Mucosa of gallbladder (tissue), 1 donor: ENCODE measurements around the gene IFT22. TPM values are rescaled to one million over a fixed set of nuclear protein-coding genes. Genes with fewer than 3 reads are reported as not detected.
"Not testable (repeated sequence)": the region's sequence is repeated elsewhere in the genome, so short reads cannot be mapped to it uniquely, and the experiment has no call there.

Source experiments
- DNase-seq: peaks from one replicate; pipeline ENCODE4 v3.0.0-alpha.2; 2020; ENCODE audit warnings: low spot score
- total RNA-seq: library from RNA; stranded (reverse); gene quantifications from one replicate; pipeline ENCODE4 v1.2.1, GENCODE V29; 2021
- donor health status: DM: no; HTN: no; CAD: no.

Gene IFT22
- total RNA-seq, 1 donor from 2014 or later, result 36.5 TPM

- DNase-seq, result peak; percentile 29
Measured at GRCh38 chr7:101315336-101315735, 6.3 kb downstream of the IFT22 start.

DNA sequence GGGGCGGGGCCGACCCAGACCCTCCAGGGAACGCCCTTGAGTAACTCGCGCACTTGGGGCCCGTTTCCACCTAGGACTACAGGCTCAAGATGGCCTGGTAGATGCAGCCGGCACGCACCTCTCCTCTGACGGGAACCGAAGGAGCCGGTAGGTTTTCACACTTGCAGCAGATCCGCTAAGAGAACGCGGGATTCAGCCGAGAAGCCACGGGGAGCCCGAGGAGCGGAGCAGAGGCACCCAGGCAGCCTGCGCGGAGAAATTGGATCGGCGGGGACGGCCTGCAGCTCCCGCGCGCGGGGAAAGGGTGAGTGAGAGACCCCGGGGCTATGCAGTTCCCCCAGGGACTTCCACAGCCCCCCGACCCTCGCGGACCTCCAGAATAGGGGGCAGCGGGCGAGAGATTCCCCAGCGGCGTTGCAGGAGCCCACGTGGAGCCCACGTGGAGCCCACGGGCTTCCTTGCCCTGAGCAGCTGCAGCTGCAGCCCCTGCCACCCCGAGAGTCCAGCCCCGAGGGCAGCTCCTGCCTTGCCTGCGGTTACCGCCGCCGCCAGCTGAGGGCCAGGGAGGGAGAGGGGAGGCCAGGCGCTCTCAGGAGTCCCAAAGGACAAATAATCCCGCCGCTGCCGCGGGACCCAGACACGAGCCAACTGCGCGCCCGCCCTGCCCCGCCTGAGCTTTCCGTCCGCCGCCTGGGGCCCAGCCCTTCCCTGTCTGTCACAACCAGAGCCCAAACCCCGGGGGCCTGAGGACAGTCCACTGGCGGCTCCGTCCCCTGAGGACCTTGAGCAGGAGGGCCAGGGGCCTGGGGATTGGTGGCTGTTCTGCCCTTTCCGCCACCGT, 13.1 kb downstream of the IFT22 start:
- DNase-seq, result peak; percentile 29

- DNase-seq, result no peak
Measured at GRCh38 chr7:101306307-101306706, 15.3 kb downstream of the IFT22 start.

DNA sequence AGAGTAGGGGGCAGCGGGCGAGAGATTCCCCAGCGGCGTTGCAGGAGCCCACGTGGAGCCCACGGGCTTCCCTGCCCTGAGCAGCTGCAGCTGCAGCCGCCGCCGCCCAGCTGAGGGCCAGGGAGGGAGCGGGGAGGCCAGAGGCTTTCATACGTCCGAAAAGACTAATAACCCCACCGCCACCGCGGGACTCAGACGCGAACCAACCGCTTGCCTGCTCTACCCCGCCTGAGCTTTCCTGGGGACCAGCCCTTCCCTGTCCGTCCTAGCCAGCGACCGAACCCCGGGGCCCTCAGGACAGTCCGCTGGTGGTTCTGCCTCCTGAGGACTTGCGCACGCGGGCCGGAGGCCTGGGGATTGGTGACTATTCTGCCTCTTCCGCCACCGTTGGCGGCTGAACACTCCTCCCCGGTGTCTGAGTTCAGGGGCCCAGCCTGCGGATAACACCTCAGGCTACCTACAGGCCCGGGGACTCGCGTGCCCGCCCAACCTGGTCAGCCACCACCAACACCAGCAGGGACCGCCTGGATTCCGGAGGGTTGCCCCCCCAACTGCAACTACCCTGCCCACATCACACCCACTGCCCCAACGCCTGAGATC, 18.4 kb downstream of the IFT22 start:
- DNase-seq, result no peak

DNA sequence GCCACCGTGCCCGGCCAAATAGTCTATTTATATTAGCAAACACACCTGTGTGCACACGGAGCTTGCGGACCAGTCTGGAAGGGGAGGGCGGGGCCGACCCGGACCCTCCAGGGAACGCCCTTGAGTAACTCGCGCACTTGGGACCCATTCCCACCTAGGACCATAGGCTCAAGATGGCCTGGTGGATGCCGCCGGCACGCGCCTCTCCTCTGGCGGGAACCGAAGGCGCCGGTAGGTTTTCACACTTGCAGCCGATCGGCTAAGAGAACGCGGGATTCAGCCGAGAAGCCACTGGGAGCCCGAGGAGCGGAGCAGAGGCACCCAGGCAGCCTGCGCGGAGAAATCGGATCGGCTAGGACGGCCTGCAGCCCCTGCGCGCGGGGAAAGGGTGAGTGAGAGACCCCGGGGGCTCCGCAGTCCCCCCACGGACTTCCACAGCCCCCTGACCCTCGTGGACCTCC, 18.9 kb downstream of the IFT22 start:
- DNase-seq, result no peak

- DNase-seq, result no peak
Measured at GRCh38 chr7:101300465-101301376, 20.9 kb downstream of the IFT22 start.

- no peak for DNase-seq
Measured at GRCh38 chr7:101299511-101300464, 21.8 kb downstream of the IFT22 start.

DNA sequence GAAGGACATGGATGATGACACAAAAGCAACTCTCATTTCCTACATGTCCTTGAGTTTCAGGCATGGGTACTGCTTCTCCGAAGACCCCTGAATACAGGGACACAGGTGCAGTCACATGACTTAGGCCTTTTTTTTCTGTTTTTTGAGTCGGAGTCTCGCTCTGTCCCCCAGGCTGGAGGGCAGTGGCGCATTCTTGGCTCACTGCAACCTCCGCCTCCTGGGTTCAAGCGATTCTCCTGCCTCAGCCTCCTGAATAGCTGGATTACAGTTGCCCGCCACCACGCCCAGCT, 26.8 kb downstream of the IFT22 start:
- no peak for DNase-seq

DNA sequence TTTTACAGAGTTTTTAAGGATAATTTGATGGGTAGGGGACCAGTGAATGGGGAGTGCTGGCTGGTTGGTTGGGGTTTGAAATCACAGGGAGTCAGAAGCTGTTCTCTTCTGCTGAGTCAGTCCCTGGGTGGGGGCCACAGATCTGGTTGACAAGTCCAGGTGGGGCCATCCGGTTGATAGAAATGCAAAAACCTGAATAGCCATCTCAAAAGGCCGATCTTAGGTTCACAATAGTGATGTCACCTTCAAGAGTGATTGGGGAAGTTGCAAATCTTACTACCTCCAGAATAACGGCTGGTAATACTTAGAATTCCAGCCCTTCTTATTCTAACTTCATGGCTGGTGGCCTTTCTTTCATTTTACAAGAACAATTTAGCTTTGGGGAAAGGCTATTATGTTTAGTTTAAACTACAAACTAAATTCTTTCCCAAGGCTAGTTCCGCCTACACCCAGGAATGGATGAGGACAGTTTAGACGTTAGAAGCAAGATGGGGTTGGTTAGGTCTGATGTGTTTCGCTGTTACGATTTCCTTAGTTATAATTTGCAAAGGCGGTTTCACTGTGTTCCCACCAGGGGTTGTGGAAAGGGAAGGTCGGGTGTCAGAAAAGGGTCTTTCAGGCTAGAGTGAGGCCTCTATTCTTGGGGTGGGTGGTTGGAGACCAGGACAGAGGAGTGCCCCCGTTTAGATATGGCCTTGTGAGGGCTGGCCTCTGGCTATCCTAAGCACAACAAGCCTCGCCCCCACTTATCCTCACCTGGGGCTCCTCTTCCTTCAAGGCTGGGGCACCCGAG, 27.4 kb downstream of the IFT22 start:
- DNase-seq, result no peak

DNA sequence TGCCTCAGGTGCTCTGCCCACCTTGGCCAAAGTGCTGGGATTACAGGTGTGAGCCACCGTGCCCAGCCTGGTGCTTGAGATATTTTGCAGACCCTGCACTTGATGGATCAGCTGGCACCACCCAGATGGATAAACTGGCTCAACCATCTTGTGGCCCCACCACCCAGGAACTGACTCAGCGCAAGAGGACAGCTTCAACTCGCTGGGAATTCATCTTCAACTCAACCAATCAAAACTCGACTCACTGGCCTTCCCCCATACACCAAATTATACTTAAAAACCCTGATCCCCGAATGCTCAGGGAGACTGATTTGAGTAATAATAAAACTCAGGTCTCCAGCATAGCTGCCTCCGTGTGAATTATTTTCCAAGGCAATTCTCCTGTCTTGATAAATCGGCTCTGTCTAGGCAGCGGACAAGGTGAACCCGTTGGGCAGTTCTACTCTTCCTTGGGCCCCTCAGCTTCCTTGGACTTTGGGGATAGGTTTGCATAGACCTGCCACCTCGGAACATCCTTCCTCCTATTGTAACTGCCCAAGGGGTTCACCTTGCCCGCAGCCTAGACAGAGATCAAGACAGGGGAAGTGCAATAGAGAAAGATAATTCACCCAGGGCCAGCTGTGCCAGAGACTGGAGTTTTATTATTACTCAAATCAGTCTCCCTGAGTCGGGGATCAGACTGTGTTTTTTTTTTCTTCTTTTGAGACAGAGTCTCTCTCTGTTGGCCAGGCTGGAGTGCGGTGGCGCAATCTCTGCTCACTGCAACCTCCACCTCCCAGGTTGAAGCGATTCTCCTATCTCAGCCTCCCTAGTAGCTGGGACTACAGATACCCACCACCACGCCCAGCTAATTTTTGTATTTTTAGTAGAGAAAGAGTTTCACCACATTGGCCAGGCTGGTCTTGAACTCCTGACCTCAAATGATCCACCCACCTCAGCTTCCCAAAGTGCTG, 28.3 kb downstream of the IFT22 start:
- DNase-seq, result not testable (repeated sequence)

- not testable (repeated sequence) for DNase-seq
Measured at GRCh38 chr7:101292566-101292965, 29.0 kb downstream of the IFT22 start.

- peak; percentile 62 for DNase-seq
Measured at GRCh38 chr7:101290186-101291037, 31.2 kb downstream of the IFT22 start.

DNA sequence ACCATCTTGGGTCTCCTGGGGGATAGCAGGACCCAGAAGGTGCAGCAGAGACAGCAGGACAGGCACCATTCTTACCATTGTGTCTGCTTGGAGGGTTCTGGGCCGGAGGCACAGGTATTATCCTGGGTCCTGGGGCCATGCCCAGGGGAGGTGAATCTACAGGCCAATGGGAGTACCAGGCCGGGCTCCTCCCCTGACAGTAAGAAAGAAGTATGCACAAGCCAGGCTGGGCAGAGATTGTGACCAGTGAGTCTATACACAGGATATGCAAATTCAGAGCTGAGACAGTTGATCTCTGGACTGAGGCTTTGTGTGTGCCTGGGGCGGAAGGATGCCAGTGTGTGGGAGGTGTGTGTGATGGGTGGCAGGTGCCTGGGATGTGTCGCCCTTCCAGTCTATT, 31.9 kb downstream of the IFT22 start:
- not testable (repeated sequence) for DNase-seq

- no peak for DNase-seq
Measured at GRCh38 chr7:101288439-101288838, 33.2 kb downstream of the IFT22 start.

GRCh38 chr7:101287032-101287431, 34.6 kb downstream of the IFT22 start:
- no peak for DNase-seq

- DNase-seq, result not testable (repeated sequence)
Measured at GRCh38 chr7:101285880-101286279, 35.7 kb downstream of the IFT22 start.

DNA sequence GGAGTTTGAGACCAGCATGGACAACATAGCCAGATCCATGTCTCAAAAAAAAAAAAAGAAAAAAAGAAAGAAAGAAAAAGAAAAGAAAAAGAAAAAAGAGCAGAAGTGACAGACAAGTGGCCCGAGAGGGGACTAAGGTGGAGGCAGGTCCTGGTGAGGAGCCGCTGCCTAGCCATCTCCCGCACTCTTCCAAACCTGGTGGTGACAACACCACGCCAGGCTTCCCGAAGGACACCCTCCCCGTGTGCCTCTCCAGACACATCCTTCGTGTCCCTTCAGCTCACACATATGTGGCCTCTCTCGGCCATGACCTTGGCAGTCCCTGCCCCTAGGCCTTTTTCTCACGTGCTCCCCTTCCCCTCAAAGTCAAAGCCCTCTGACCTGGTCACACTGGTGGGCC, 36.4 kb downstream of the IFT22 start:
- no peak for DNase-seq

DNA sequence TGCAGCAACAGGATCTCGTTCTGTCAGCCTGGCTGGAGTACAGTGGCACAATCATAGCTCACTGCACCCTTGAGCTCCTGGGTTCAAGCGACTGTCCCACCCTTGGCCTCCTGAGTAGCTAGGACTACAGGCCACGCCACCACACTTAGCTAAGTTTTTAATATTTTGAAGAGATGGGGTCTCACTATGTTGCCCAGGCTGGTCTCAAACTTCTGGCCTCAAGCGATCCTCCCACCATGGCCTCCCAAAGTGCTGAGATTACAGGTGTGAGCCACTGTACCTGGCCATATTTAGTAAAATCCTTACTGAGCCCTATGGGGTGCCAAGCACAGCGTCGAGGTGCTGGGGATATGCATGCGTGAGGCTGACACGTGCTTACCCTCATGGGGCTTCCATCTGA, 40.7 kb downstream of the IFT22 start:
- DNase-seq, result not testable (repeated sequence)
